Muscle of leg (tissue), 11 donors: Measurements from ENCODE around the gene NDOR1. TPM values are rescaled to one million over a fixed set of nuclear protein-coding genes. Genes with fewer than 3 reads are reported as not detected.

ENCODE experiments used
- DNase-seq: peaks from one replicate; pipeline ENCODE4 v3.0.0; 2013
- H3K27ac ChIP-seq: one replicate; pipeline ENCODE4 v1.5.1; 2013; ENCODE audit warnings: mild to moderate bottlenecking, low read length, control low read depth
- H3K27me3 ChIP-seq: one replicate; pipeline ENCODE4 v1.6.1; 2013; ENCODE audit warnings: low read length; ENCODE audit not compliant: control insufficient read depth, insufficient read depth
- H3K36me3 ChIP-seq: one replicate; pipeline ENCODE4 v1.6.1; 2013; ENCODE audit warnings: low read length; ENCODE audit not compliant: control insufficient read depth, insufficient read depth
- H3K4me1 ChIP-seq: one replicate; pipeline ENCODE4 v1.6.1; 2013; ENCODE audit warnings: low read length; ENCODE audit not compliant: control insufficient read depth, insufficient read depth
- H3K4me3 ChIP-seq: one replicate; pipeline ENCODE4 v1.5.1; 2013; ENCODE audit warnings: low read length, control low read depth
- H3K9me3 ChIP-seq: replicated peaks from 2 replicates; pipeline ENCODE4 v1.6.1; 2013; ENCODE audit warnings: low read depth, low read length; ENCODE audit not compliant: control insufficient read depth
- WGBS: methylation state at CpG from one replicate; pipeline ENCODE4 v1.1.5; 2013; ENCODE audit warnings: missing lambda C conversion rate; ENCODE audit not compliant: insufficient coverage; 5-methylcytosine and 5-hydroxymethylcytosine counted together
- polyA plus RNA-seq, 8 donors: library from polyadenylated mRNA; unstranded; fragments of 120-200 nt; gene quantifications; one replicate each; pipeline versions ENCODE4 v1.2.1 to v1.2.3, GENCODE V29; 2013; ENCODE audit warnings: inconsistent platforms in 1 of 8, low replicate concordance in 1 of 8; ENCODE audit not compliant: insufficient read length in 8 of 8, insufficient read depth in 1 of 8
- total RNA-seq: library from RNA; stranded (reverse); fragments of 120-200 nt; gene quantifications from one replicate; pipeline ENCODE4 v1.2.4, GENCODE V29; 2013

Gene NDOR1
- total and polyA plus RNA-seq, 9 donors, result 3.1 to 10.8 (median 8.0) TPM

DNA sequence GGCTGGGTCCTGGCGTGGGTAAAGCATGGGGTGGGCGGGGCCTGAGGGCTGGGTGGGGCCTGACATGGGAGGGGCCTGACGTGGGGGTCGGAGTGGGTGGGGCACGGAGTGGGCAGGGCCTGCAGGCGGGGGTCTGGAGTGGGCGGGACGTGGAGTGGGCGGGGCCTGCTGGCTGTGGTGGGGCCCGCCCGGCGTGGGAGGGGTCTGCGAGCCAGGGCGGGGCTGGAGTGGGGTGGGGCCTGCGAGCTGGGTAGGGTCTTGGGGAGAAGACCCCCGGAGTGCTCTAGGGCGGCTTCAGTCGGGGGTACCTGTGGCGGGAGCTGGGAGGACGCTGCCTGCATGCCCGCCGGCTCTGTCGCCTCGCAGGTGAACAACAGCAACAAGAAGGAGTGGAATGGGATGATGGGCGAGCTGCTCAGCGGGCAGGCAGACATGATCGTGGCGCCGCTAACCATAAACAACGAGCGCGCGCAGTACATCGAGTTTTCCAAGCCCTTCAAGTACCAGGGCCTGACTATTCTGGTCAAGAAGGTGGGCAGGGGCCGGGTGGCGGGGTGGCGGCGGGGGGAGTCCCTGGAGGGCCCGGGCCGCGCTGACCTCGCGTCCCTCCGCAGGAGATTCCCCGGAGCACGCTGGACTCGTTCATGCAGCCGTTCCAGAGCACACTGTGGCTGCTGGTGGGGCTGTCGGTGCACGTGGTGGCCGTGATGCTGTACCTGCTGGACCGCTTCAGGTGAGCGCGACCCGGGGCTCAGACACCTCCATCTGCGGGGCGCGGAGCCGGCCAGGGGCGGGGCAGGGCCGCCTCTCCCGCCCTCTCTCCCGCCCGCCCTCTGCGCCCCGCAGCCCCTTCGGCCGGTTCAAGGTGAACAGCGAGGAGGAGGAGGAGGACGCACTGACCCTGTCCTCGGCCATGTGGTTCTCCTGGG lies 43.7 kb upstream of the NDOR1 start:
- Histone ChIP-seq H3K9me3 (no peaks in the 10 kb centered on the region), H3K36me3 (no peaks in the 10 kb centered on the region), H3K27ac (no peak overlapping the region), H3K4me1 (peaks cover 3% of the 10 kb centered on the region), H3K4me3 (no peak overlapping the region), H3K27me3 (peaks cover 99% of the 10 kb centered on the region)
- DNase-seq, result no peak
- 3% methylated on average over 63 of the region's 71 CpGs for WGBS

DNA sequence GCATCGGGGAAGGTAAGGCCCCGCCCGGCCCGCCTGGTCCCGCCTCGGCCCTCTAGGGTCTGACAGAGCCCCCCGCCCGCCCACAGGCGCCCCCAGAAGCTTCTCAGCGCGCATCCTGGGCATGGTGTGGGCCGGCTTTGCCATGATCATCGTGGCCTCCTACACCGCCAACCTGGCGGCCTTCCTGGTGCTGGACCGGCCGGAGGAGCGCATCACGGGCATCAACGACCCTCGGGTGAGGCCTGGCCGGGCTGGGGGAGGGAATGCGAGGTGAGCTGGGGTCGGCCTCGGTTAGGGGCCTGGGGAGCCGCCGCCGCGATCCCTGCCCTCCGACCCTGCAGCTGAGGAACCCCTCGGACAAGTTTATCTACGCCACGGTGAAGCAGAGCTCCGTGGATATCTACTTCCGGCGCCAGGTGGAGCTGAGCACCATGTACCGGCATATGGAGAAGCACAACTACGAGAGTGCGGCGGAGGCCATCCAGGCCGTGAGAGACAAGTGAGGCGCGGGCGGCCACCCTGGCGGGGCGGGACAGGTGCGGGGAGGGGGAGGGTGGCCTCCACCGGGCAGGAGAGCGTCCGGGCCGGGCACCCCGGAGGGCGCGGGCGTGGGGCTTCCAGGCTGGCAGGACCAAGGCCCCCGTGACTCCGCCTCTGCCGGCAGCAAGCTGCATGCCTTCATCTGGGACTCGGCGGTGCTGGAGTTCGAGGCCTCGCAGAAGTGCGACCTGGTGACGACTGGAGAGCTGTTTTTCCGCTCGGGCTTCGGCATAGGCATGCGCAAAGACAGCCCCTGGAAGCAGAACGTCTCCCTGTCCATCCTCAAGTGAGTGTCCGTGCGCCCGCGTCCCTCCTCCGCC lies 42.8 kb upstream of the NDOR1 start:
- 3% methylated on average over 74 of the region's 74 CpGs for WGBS
- Histone ChIP-seq H3K27ac (no peak overlapping the region), H3K4me3 (no peak overlapping the region), H3K36me3 (no peaks in the 10 kb centered on the region), H3K27me3 (peaks cover 99% of the 10 kb centered on the region), H3K9me3 (no peaks in the 10 kb centered on the region), H3K4me1 (peaks cover 5% of the 10 kb centered on the region)
- no peak for DNase-seq

- no peak overlapping the region for H3K4me3 ChIP-seq
- WGBS, result 23% methylated on average over 26 of the region's 26 CpGs
- H3K36me3 ChIP-seq, result no peaks in the 10 kb centered on the region
- DNase-seq, result no peak
- H3K27ac ChIP-seq, result no peak overlapping the region
- peaks cover 10% of the 10 kb centered on the region for H3K4me1 ChIP-seq
- H3K27me3 ChIP-seq, result peaks cover 99% of the 10 kb centered on the region
- H3K9me3 ChIP-seq, result no peaks in the 10 kb centered on the region
Measured at GRCh38 chr9:137163365-137163715, 42.2 kb upstream of the NDOR1 start.

DNA sequence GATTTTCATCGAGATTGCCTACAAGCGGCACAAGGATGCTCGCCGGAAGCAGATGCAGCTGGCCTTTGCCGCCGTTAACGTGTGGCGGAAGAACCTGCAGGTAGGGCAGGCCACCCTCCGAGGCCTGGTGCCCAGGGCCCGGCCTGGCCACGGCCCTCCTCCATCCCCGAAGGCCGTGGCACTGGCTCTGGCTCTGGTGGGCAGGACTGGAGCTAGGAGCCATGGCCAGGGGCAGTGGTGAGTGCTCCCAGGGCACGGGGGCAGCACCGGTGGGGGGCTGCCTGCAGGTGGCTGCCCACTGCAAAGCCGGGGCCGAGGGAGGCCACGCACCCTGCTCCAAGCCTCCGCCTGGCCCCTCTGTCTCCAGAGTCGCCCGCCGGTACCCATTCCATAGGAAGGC lies 41.7 kb upstream of the NDOR1 start:
- no peaks in the 10 kb centered on the region for H3K36me3 ChIP-seq
- WGBS, result 80% methylated on average over 22 of the region's 22 CpGs
- no peaks in the 10 kb centered on the region for H3K9me3 ChIP-seq
- no peak overlapping the region for H3K27ac ChIP-seq
- no peak overlapping the region for H3K4me3 ChIP-seq
- peaks cover 98% of the 10 kb centered on the region for H3K27me3 ChIP-seq
- H3K4me1 ChIP-seq, result peaks cover 10% of the 10 kb centered on the region
- DNase-seq, result no peak

- peaks cover 95% of the 10 kb centered on the region for H3K27me3 ChIP-seq
- 67% methylated on average over 24 of the region's 34 CpGs for WGBS
Measured at GRCh38 chr9:137164370-137165249, 40.9 kb upstream of the NDOR1 start.

DNA sequence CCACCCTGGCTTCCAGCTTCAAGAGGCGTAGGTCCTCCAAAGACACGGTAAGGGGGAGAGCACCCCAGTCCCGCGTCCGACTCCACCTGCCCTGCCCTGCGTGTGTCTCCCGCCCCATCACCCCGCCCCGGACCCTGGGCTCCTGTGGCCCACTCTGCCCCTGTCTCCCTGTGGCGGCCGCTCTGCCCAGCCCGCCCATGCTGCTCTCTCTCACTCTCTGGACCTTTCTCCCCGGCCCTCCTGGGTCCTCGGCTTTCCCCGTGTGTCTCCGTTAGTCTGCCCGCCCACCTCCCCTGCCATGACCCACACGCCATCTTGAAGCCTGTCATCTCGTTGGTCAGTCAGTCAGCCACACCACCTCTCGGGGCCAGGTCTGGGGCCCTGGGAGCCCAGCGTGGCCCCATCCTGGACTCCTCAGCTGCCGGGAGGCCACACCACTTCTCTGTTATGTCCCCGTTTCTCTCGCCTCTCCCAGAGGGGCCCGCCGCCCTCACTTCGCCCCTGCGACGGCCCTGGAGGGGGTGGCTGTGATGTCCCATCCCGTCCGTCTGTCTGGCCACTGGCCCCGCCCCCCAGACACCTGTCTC lies 40.2 kb upstream of the NDOR1 start:
- Histone ChIP-seq H3K27ac (no peak overlapping the region), H3K9me3 (no peaks in the 10 kb centered on the region), H3K27me3 (peaks cover 95% of the 10 kb centered on the region), H3K36me3 (no peaks in the 10 kb centered on the region), H3K4me3 (no peak overlapping the region), H3K4me1 (peaks cover 13% of the 10 kb centered on the region)
- WGBS, result 76% methylated on average over 28 of the region's 32 CpGs
- no peak for DNase-seq

More at GRCh38 chr9:137164370-137165249, 40.9 kb upstream of the NDOR1 start:
- H3K36me3 ChIP-seq, result no peaks in the 10 kb centered on the region
- DNase-seq, result no peak
- no peak overlapping the region for H3K27ac ChIP-seq
- no peak overlapping the region for H3K4me3 ChIP-seq
- H3K4me1 ChIP-seq, result peaks cover 10% of the 10 kb centered on the region
- no peaks in the 10 kb centered on the region for H3K9me3 ChIP-seq

DNA sequence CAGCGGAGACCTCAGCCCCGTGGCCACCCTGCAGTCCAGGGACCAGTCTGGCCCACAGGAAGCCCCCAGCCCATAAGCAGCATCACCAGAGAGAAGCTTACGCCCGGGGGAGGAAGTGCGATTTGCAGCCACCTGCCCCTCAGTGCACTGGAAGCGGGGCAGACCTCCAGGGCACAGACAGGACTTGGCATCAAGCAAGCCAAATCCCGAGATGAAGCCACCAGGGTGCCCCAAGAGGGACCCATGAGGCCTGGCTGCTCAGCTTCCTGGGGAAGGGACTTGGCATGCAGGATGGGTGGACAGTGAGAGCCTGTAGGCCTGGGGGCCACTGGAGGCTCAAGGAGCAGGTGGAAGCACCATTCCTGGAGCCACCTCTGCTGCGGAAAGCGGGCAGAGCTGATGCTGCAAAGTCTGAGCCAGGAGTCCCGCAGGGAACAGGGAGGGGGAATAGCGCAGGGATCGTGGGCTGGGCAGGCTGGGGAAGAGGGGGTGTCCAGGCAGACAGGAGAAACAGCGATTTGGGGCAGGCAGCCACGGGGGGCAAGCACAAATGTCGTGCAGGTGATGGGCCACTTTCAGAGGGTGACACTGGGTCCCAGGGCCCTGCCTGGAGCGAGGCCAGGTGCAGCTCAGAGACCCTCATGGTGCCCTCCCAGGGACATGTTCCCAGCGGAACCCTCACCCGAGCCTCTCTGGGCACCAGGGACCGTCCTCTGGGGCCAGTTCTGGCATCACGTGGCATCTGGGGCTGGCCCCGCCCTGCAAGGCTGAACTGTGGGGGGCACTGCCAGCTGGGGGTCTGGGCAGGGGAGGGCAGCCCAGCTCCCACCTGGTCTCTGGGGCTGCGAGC lies 38.9 kb upstream of the NDOR1 start:
- 66% methylated on average over 17 of the region's 22 CpGs for WGBS

GRCh38 chr9:137167277-137167746 lies 38.2 kb upstream of the NDOR1 start:
- WGBS, result 43% methylated on average over 20 of the region's 44 CpGs
- peaks cover 13% of the 10 kb centered on the region for H3K4me1 ChIP-seq
- H3K27me3 ChIP-seq, result peaks cover 91% of the 10 kb centered on the region
- no peaks in the 10 kb centered on the region for H3K36me3 ChIP-seq
- H3K27ac ChIP-seq, result no peak overlapping the region
- no peaks in the 10 kb centered on the region for H3K9me3 ChIP-seq
- no peak for DNase-seq
- H3K4me3 ChIP-seq, result no peak overlapping the region

More for the DNA sequence above, 38.9 kb upstream of the NDOR1 start:
- Histone ChIP-seq H3K27ac (no peak overlapping the region), H3K9me3 (no peaks in the 10 kb centered on the region), H3K4me3 (no peak overlapping the region), H3K36me3 (no peaks in the 10 kb centered on the region), H3K4me1 (peaks cover 13% of the 10 kb centered on the region), H3K27me3 (peaks cover 96% of the 10 kb centered on the region)
- DNase-seq, result no peak
